DMS114 treated with DMSO at 0.1 percent for 48 hours (cell line): ENCODE results near the gene ANAPC13.

Source experiments
- DNase-seq: peaks from one replicate; lab custom pipeline; 2025; ENCODE audit not compliant: unreplicated experiment; lab: John Stamatoyannopoulos, UW

Gene ANAPC13

GRCh38 chr3:134457376-134458074, 28.3 kb downstream of the ANAPC13 start:
- DNase-seq, result no peak

GRCh38 chr3:134453631-134454030, 32.2 kb downstream of the ANAPC13 start:
- no peak for DNase-seq

DNA sequence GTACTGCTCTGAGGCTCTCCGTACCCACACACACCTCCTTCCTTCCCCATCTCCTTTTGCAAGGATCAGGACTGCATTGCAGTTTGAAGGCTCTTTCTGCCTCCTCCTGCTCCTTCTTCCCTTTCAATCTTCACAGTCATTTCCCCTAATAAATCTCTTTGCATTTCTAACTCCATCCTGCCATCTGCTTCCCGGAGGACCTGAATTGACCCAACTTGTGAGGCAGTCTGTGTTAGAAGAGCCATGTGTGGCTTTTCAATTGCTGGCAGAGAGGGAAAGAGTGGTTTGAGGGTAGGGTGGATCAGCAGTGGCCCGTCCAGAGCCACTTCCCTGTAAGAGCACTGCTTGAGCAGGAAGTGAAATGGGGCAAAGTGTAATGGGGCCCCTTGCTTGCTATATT, 35.8 kb downstream of the ANAPC13 start:
- DNase-seq, result no peak

DNA sequence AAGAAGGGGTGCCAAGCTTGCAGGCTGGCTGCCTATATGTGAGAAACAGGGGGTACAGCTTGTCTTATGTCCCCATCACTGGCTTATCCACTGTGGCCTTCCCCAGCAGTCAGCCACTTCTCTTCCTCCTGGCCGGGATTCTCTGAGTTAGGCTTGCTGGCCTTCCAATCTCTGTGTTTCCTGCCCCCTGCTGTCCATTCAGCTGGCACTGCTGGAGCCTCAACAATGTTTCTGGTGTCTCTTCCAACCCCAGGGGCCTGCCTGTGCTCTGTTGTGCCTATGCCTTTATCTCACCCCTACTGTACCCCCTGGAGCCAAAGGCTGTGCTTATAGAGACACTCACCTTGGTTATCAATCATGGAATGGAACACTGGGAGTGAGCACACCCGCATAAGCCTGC, 36.5 kb downstream of the ANAPC13 start:
- DNase-seq, result no peak

DNA sequence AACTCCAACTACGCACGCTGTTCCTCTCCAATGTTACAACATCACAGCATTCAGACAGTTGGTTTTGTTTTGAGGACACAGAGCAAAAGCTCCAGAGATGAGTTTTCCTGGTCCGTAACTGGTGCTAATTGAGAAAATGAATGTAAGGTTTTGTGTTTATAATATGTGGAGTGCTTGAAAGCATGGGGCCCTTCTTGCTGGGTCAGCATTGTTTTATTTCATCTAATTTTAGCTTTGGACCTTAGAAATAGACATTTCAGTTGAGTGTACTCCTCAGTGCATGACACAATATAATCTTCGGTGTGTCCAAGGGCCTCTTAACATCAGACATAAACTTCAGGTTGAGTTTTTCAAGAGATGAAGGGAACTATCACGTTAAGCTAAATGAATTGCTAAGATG, 37.1 kb downstream of the ANAPC13 start:
- DNase-seq, result no peak

DNA sequence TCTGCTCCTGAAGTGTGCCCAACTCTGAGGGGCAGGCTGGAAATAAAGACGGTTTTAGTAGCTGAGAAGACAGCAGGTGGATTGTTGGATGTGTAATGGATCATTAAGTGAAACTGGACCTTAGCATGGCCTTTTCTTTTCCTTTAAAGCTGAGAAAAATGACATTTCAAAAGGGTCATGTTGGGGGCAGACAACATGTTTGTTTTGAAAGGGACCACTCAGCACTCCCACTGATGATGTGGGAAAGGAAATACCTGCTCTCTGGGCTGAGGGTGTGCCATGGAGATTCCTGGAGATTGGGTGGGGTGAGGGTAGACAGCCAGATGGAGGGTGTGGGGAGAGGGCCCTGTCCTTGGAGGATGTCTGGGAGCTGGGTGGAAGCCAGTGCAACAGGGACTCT, 38.4 kb downstream of the ANAPC13 start:
- DNase-seq, result no peak

DNA sequence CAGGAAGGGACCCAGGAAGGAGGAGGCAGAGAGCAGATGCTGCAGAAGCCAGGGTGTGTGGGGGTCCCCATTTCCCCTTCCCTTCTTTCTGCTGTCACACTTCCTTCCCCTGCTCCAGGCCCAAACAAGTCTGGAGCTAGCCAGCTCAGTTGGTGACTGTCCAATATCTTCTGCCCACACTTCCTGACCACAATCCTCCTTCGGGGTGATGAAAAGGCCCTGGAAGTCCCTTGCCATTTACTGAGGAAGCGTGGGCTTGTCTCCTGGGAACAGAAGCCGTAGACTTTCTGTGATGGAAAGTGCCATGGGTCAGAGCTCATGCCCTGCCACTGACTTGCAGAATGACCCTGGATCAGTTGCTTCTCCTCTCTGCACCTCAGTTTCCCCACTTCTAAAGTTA, 39.0 kb downstream of the ANAPC13 start:
- no peak for DNase-seq

- no peak for DNase-seq
Measured at GRCh38 chr3:134445636-134446035, 40.1 kb downstream of the ANAPC13 start.

- DNase-seq, result no peak
Measured at GRCh38 chr3:134445095-134445494, 40.7 kb downstream of the ANAPC13 start.

GRCh38 chr3:134441821-134442220, 44.0 kb downstream of the ANAPC13 start:
- no peak for DNase-seq

GRCh38 chr3:134441321-134441720, 44.5 kb downstream of the ANAPC13 start:
- no peak for DNase-seq

- DNase-seq, result no peak
Measured at GRCh38 chr3:134437211-134437752, 48.5 kb downstream of the ANAPC13 start.

DNA sequence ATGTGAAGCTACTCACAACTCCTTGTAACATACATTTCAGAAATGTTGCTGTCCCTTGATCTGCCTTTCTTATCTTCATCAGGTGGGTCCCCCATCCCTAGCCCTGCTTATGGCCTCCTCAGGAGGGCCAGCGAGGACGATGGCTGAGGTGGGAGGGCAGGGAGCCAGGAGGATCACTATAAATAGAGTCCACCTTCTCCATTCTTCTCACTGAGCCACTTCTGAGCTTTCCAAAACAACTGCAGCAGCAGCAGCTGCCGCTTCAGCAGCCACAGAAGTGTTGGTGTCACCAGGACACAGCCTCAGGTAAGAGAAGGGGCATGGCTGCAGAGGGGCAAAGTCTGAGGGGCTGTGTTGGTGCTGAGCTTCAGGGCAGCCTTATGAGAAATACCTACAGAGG, 53.5 kb downstream of the ANAPC13 start:
- no peak for DNase-seq

DNA sequence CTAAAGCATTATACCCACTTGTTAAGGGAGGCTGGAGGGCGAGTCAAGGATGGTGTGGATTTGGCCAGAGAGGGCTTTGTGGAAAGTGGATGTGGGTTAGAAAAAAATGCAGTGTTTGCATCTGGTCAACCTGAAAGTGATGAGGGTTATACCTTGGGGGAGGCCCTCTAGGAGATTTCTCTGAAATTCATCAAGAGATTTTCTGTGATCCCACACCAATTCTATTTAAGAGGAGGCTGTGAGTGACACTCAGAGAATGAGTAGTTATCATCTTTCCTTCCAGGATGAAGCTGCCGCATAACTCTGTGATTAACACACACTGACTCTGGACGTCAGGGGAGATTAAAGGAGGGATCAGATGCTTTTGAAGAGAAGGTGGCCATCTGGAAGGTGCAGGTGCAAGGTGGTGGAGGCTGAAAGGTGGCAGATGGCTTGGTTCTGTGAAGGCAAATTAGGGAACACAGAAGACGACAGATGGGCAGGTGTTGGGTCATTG, 54.8 kb downstream of the ANAPC13 start:
- DNase-seq, result no peak

GRCh38 chr3:134430174-134430573, 55.6 kb downstream of the ANAPC13 start:
- DNase-seq, result no peak

DNA sequence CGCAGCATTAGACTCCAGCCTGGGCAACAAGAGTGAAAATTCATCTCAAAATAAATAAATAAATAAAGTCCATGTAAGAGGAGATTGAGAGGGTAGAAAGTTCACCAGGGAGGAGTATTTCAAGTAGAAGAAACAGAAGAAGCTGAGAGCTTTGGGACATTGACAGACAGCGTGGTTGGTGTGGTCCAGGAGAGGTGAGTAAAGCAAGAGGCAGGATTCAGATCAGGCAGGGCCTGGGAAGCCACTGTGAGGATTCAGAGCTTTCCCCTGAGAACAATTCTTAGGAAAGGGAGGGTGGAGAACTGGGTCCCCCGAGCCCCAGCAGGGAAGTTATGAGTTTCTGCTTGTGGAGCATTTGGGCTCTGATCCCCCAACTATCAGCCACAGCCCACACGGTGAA, 57.4 kb downstream of the ANAPC13 start:
- DNase-seq, result no peak
